Mesenchymal stem cell (in vitro differentiated cells and primary cell): ENCODE results near the gene LRRC7.

ENCODE experiments used
- DNase-seq: peaks from one replicate; pipeline ENCODE4 v3.0.0-alpha.2; 2013
- H2AFZ ChIP-seq: one replicate; pipeline ENCODE4 v1.6.1; 2013; ENCODE audit warnings: low read depth, mild to moderate bottlenecking, control low read depth, inconsistent platforms, low read length, moderate library complexity
- H2AK5ac ChIP-seq: 2 replicates; pipeline ENCODE4 v1.6.1; 2013; ENCODE audit warnings: low read length, moderate library complexity, mild to moderate bottlenecking, inconsistent platforms; ENCODE audit not compliant: severe bottlenecking
- H2BK120ac ChIP-seq: one replicate; pipeline ENCODE4 v1.6.1; 2013; ENCODE audit warnings: low read depth, mild to moderate bottlenecking, inconsistent platforms, low read length, moderate library complexity
- H2BK12ac ChIP-seq, 2 experiments: one replicate each; pipeline ENCODE4 v1.6.1; 2013; ENCODE audit warnings: inconsistent platforms in 2 of 2, low read length in 2 of 2, mild to moderate bottlenecking in 2 of 2, moderate library complexity in 2 of 2, control low read depth in 1 of 2
- H2BK15ac ChIP-seq: one replicate; pipeline ENCODE4 v1.6.1; 2013; ENCODE audit warnings: mild to moderate bottlenecking, low read depth, inconsistent platforms; ENCODE audit not compliant: poor library complexity, severe bottlenecking
- H2BK5ac ChIP-seq: 2 replicates; pipeline ENCODE4 v1.6.1; 2013; ENCODE audit warnings: low read depth, mild to moderate bottlenecking, low read length, control low read depth, inconsistent platforms; ENCODE audit not compliant: poor library complexity, severe bottlenecking
- H3K14ac ChIP-seq, 2 experiments: one replicate each; pipeline ENCODE4 v1.6.1; 2013; ENCODE audit warnings: inconsistent platforms in 2 of 2, low read length in 2 of 2, control low read depth in 1 of 2, mild to moderate bottlenecking in 1 of 2, moderate library complexity in 1 of 2
- H3K18ac ChIP-seq, 2 experiments: one replicate each; pipeline ENCODE4 v1.6.1; 2013; ENCODE audit warnings: inconsistent platforms in 2 of 2, low read length in 2 of 2, control low read depth in 1 of 2, low read depth in 1 of 2, mild to moderate bottlenecking in 1 of 2
- H3K23ac ChIP-seq, 2 experiments: one replicate each; pipeline ENCODE4 v1.6.1; 2013; ENCODE audit warnings: inconsistent platforms in 2 of 2, low read length in 2 of 2, mild to moderate bottlenecking in 2 of 2, moderate library complexity in 2 of 2, control low read depth in 1 of 2
- H3K27ac ChIP-seq: 2 replicates; pipeline ENCODE4 v1.5.1; 2013; ENCODE audit warnings: mild to moderate bottlenecking, moderate library complexity, low read length, control low read depth, inconsistent platforms; ENCODE audit not compliant: poor library complexity, severe bottlenecking
- H3K27me3 ChIP-seq, 2 experiments: 2 replicates each; pipeline versions ENCODE4 v1.6.1 to v1.7.0; 2013; ENCODE audit warnings: low read length in 2 of 2, mild to moderate bottlenecking in 2 of 2, moderate library complexity in 2 of 2, control low read depth in 1 of 2, inconsistent platforms in 1 of 2; ENCODE audit not compliant: control insufficient read depth in 1 of 2, insufficient read depth in 1 of 2
- H3K36me3 ChIP-seq, 2 experiments: 2 replicates each; pipeline versions ENCODE4 v1.6.1 to v1.7.0; 2013; ENCODE audit warnings: low read length in 2 of 2, control low read depth in 1 of 2, inconsistent platforms in 1 of 2, low read depth in 1 of 2, mild to moderate bottlenecking in 1 of 2; ENCODE audit not compliant: insufficient read depth in 2 of 2, control insufficient read depth in 1 of 2
- H3K4ac ChIP-seq, 2 experiments: one replicate each; pipeline ENCODE4 v1.6.1; 2013; ENCODE audit warnings: inconsistent platforms in 2 of 2, low read length in 2 of 2, mild to moderate bottlenecking in 2 of 2, moderate library complexity in 2 of 2, control low read depth in 1 of 2, low read depth in 1 of 2
- H3K4me1 ChIP-seq: 2 replicates; pipeline ENCODE4 v1.6.1; 2013; ENCODE audit warnings: low read depth, low read length, control low read depth; ENCODE audit not compliant: control insufficient read depth, insufficient read depth
- H3K4me2 ChIP-seq: 2 replicates; pipeline ENCODE4 v1.6.1; 2013; ENCODE audit warnings: low read length, mild to moderate bottlenecking, inconsistent platforms; ENCODE audit not compliant: poor library complexity, severe bottlenecking
- H3K4me3 ChIP-seq, 2 experiments: 2 replicates each; pipeline versions ENCODE4 v1.5.1 to v1.7.0; 2013; ENCODE audit warnings: low read length in 2 of 2, mild to moderate bottlenecking in 2 of 2, control low read depth in 1 of 2, low read depth in 1 of 2; ENCODE audit not compliant: insufficient read depth in 1 of 2
- H3K79me1 ChIP-seq: replicated peaks from 2 replicates; pipeline ENCODE4 v1.6.1; 2013; ENCODE audit warnings: mild to moderate bottlenecking, control low read depth, low read length, inconsistent platforms; ENCODE audit not compliant: poor library complexity, severe bottlenecking
- H3K9ac ChIP-seq: 2 replicates; pipeline ENCODE4 v1.7.0; 2013; ENCODE audit warnings: mild to moderate bottlenecking, low read length, moderate library complexity
- H3K9me3 ChIP-seq: 2 replicates; pipeline ENCODE4 v1.7.0; 2013; ENCODE audit warnings: mild to moderate bottlenecking, low read length; ENCODE audit not compliant: control insufficient read depth
- H4K8ac ChIP-seq: one replicate; pipeline ENCODE4 v1.6.1; 2013; ENCODE audit warnings: inconsistent platforms, mild to moderate bottlenecking, low read length, moderate library complexity
- H4K91ac ChIP-seq: one replicate; pipeline ENCODE4 v1.6.1; 2013; ENCODE audit warnings: mild to moderate bottlenecking, low read length, inconsistent platforms
- WGBS: methylation state at CpG from one replicate; pipeline ENCODE4 v1.1.7; 2013; ENCODE audit warnings: mixed read lengths; 5-methylcytosine and 5-hydroxymethylcytosine counted together

LRRC7 gene

GRCh38 chr1:69913977-69914376, 346.3 kb downstream of the LRRC7 start:
- no peaks in the 10 kb centered on the region for H3K36me3 ChIP-seq
- WGBS = no CpG with 5 or more reads among the region's 1 CpG
- DNase-seq = peak; percentile 40
- no peak overlapping the region for H2AFZ ChIP-seq
- H3K18ac ChIP-seq = no peak overlapping the region
- H3K4ac ChIP-seq = no peak overlapping the region
- no peaks in the 10 kb centered on the region for H3K27me3 ChIP-seq
- H3K27ac ChIP-seq = no peak overlapping the region
- no peak overlapping the region for H4K8ac ChIP-seq
- no peak overlapping the region for H3K9ac ChIP-seq
- H2BK120ac ChIP-seq = no peak overlapping the region
- H3K23ac ChIP-seq = no peak overlapping the region
- H2BK15ac ChIP-seq = no peak overlapping the region
- H4K91ac ChIP-seq = no peak overlapping the region
- no peak overlapping the region for H2AK5ac ChIP-seq
- H3K4me3 ChIP-seq = no peak overlapping the region
- H3K4me1 ChIP-seq = peaks cover 2% of the 10 kb centered on the region
- no peak overlapping the region for H3K14ac ChIP-seq
- H3K4me2 ChIP-seq = no peak overlapping the region
- no peak overlapping the region for H2BK12ac ChIP-seq
- no peaks in the 10 kb centered on the region for H3K79me1 ChIP-seq
- no peak overlapping the region for H2BK5ac ChIP-seq
- no peaks in the 10 kb centered on the region for H3K9me3 ChIP-seq

- peak overlapping the region; percentile 24 to 86 for H3K4ac ChIP-seq
- no peak overlapping the region for H2BK120ac ChIP-seq
- no peak overlapping the region for H3K4me2 ChIP-seq
- peak overlapping the region in 1 of 2 experiments; percentile 72 for H2BK12ac ChIP-seq
- H2AFZ ChIP-seq = no peak overlapping the region
- H3K18ac ChIP-seq = peak overlapping the region; percentile 34 to 90
- H4K8ac ChIP-seq = peak overlapping the region; percentile 59
- H3K23ac ChIP-seq = no peak overlapping the region
- peak overlapping the region; percentile 67 for H4K91ac ChIP-seq
- peak; percentile 28 for DNase-seq
- H2AK5ac ChIP-seq = no peak overlapping the region
- H3K27ac ChIP-seq = no peak overlapping the region
- no peaks in the 10 kb centered on the region for H3K27me3 ChIP-seq
- 32% methylated on average over 3 of the region's 5 CpGs for WGBS
- no peak overlapping the region for H3K14ac ChIP-seq
- H3K9ac ChIP-seq = peak overlapping the region; percentile 60
- no peaks in the 10 kb centered on the region for H3K79me1 ChIP-seq
- H3K9me3 ChIP-seq = no peaks in the 10 kb centered on the region
- H2BK15ac ChIP-seq = no peak overlapping the region
- H3K36me3 ChIP-seq = no peaks in the 10 kb centered on the region
- peak overlapping the region in 1 of 2 experiments; percentile 6 for H3K4me3 ChIP-seq
- peaks cover 2% of the 10 kb centered on the region for H3K4me1 ChIP-seq
- H2BK5ac ChIP-seq = no peak overlapping the region
Observed at GRCh38 chr1:69914976-69915765, 347.4 kb downstream of the LRRC7 start.

GRCh38 chr1:69919129-69919921, 351.6 kb downstream of the LRRC7 start:
- H3K27ac ChIP-seq = no peak overlapping the region
- peak overlapping the region in 1 of 2 experiments; percentile 31 for H2BK12ac ChIP-seq
- H2AFZ ChIP-seq = no peak overlapping the region
- H3K23ac ChIP-seq = no peak overlapping the region
- no peak overlapping the region for H4K91ac ChIP-seq
- 95% methylated on average over 33 of the region's 36 CpGs for WGBS
- H3K4ac ChIP-seq = no peak overlapping the region
- no peak overlapping the region for H3K4me3 ChIP-seq
- no peak overlapping the region for H3K9ac ChIP-seq
- no peaks in the 10 kb centered on the region for H3K79me1 ChIP-seq
- no peak overlapping the region for H3K14ac ChIP-seq
- no peaks in the 10 kb centered on the region for H3K36me3 ChIP-seq
- H2AK5ac ChIP-seq = no peak overlapping the region
- H3K18ac ChIP-seq = no peak overlapping the region
- no peak overlapping the region for H2BK120ac ChIP-seq
- no peak overlapping the region for H2BK15ac ChIP-seq
- H2BK5ac ChIP-seq = no peak overlapping the region
- no peaks in the 10 kb centered on the region for H3K27me3 ChIP-seq
- no peaks in the 10 kb centered on the region for H3K9me3 ChIP-seq
- H3K4me2 ChIP-seq = no peak overlapping the region
- DNase-seq = no peak
- no peaks in the 10 kb centered on the region for H3K4me1 ChIP-seq
- no peak overlapping the region for H4K8ac ChIP-seq

- H3K18ac ChIP-seq = no peak overlapping the region
- H2BK15ac ChIP-seq = no peak overlapping the region
- no peak overlapping the region for H3K23ac ChIP-seq
- no peak overlapping the region for H4K8ac ChIP-seq
- H2AFZ ChIP-seq = no peak overlapping the region
- H2BK120ac ChIP-seq = no peak overlapping the region
- H3K9me3 ChIP-seq = no peaks in the 10 kb centered on the region
- no peak overlapping the region for H2BK5ac ChIP-seq
- no peaks in the 10 kb centered on the region for H3K36me3 ChIP-seq
- H3K9ac ChIP-seq = no peak overlapping the region
- H3K14ac ChIP-seq = no peak overlapping the region
- no peaks in the 10 kb centered on the region for H3K4me1 ChIP-seq
- H3K4ac ChIP-seq = no peak overlapping the region
- H2AK5ac ChIP-seq = no peak overlapping the region
- no peak overlapping the region for H3K4me2 ChIP-seq
- H3K79me1 ChIP-seq = no peaks in the 10 kb centered on the region
- H2BK12ac ChIP-seq = no peak overlapping the region
- no peak for DNase-seq
- H3K27ac ChIP-seq = no peak overlapping the region
- no peaks in the 10 kb centered on the region for H3K27me3 ChIP-seq
- 93% methylated on average over 6 of the region's 6 CpGs for WGBS
- no peak overlapping the region for H4K91ac ChIP-seq
- no peak overlapping the region for H3K4me3 ChIP-seq
Observed at GRCh38 chr1:69919922-69920273, 352.2 kb downstream of the LRRC7 start.
